H9 (cell line): Measurements from ENCODE around the gene CKB. TPM values are rescaled to one million over a fixed set of nuclear protein-coding genes. Genes with fewer than 3 reads are reported as not detected.

Source experiments
- DNase-seq: peaks from one replicate; pipeline ENCODE4 v3.0.0-alpha.2; 2017
- H2AFZ ChIP-seq: one replicate; pipeline ENCODE4 v1.6.1; 2013; ENCODE audit warnings: mild to moderate bottlenecking, low read length, control low read depth, moderate library complexity
- H2AK5ac ChIP-seq: 2 replicates; pipeline ENCODE4 v1.6.1; 2013; ENCODE audit warnings: low read length, control low read depth, mixed read lengths; ENCODE audit not compliant: insufficient read length
- H2BK120ac ChIP-seq: one replicate; pipeline ENCODE4 v1.6.1; 2013; ENCODE audit warnings: low read depth, mild to moderate bottlenecking, low read length, control low read depth, inconsistent platforms; ENCODE audit not compliant: poor library complexity, severe bottlenecking
- H2BK12ac ChIP-seq: 2 replicates; pipeline ENCODE4 v1.6.1; 2013; ENCODE audit warnings: low read length, control low read depth, mixed read lengths, low read depth; ENCODE audit not compliant: insufficient read length
- H2BK15ac ChIP-seq: 2 replicates; pipeline ENCODE4 v1.6.1; 2013; ENCODE audit warnings: low read depth, low read length, control low read depth
- H2BK20ac ChIP-seq: one replicate; pipeline ENCODE4 v1.6.1; 2013; ENCODE audit warnings: low read depth, mild to moderate bottlenecking, low read length, control low read depth, inconsistent platforms; ENCODE audit not compliant: poor library complexity, severe bottlenecking
- H2BK5ac ChIP-seq: 2 replicates; pipeline ENCODE4 v1.6.1; 2013; ENCODE audit warnings: low read length, control low read depth, mixed read lengths; ENCODE audit not compliant: insufficient read length
- H3K14ac ChIP-seq: 2 replicates; pipeline ENCODE4 v1.6.1; 2013; ENCODE audit warnings: low read length, control low read depth; ENCODE audit not compliant: insufficient read depth
- H3K18ac ChIP-seq: 2 replicates; pipeline ENCODE4 v1.6.1; 2013; ENCODE audit warnings: low read depth, mild to moderate bottlenecking, mixed read lengths, low read length, control low read depth; ENCODE audit not compliant: insufficient read length
- H3K23ac ChIP-seq: 2 replicates; pipeline ENCODE4 v1.6.1; 2013; ENCODE audit warnings: low read length, control low read depth, mixed read lengths, low read depth; ENCODE audit not compliant: insufficient read length
- H3K23me2 ChIP-seq: 2 replicates; pipeline ENCODE4 v1.6.1; 2013; ENCODE audit warnings: low read depth, mild to moderate bottlenecking, mixed read lengths, low read length, control low read depth; ENCODE audit not compliant: insufficient read length, poor library complexity, severe bottlenecking
- H3K27ac ChIP-seq: 2 replicates; pipeline ENCODE4 v1.5.1; 2013; ENCODE audit warnings: low read length, control low read depth, mixed read lengths, low read depth; ENCODE audit not compliant: insufficient read length
- H3K27me3 ChIP-seq: 2 replicates; pipeline ENCODE4 v1.6.1; 2013; ENCODE audit warnings: low read length, control low read depth, inconsistent platforms; ENCODE audit not compliant: insufficient read depth
- H3K4ac ChIP-seq: 2 replicates; pipeline ENCODE4 v1.6.1; 2013; ENCODE audit warnings: low read depth, mild to moderate bottlenecking, control low read depth, inconsistent platforms, low read length, moderate library complexity
- H3K4me1 ChIP-seq: 2 replicates; pipeline ENCODE4 v1.6.1; 2013; ENCODE audit warnings: low read length, control low read depth, inconsistent platforms; ENCODE audit not compliant: insufficient read depth
- H3K4me2 ChIP-seq: 2 replicates; pipeline ENCODE4 v1.6.1; 2013; ENCODE audit warnings: low read length, control low read depth, mixed read lengths; ENCODE audit not compliant: insufficient read length, insufficient read depth
- H3K56ac ChIP-seq: 2 replicates; pipeline ENCODE4 v1.6.1; 2013; ENCODE audit warnings: low read depth, mild to moderate bottlenecking, mixed read lengths, low read length, control low read depth; ENCODE audit not compliant: insufficient read length
- H3K79me1 ChIP-seq: 2 replicates; pipeline ENCODE4 v1.6.1; 2013; ENCODE audit warnings: low read depth, mild to moderate bottlenecking, moderate library complexity, low read length, control low read depth, inconsistent platforms; ENCODE audit not compliant: insufficient read depth, poor library complexity, severe bottlenecking
- H3K79me2 ChIP-seq: 2 replicates; pipeline ENCODE4 v1.6.1; 2013; ENCODE audit warnings: low read length, control low read depth, inconsistent platforms; ENCODE audit not compliant: insufficient read depth
- H3K9ac ChIP-seq: 2 replicates; pipeline ENCODE4 v1.6.1; 2013; ENCODE audit warnings: low read length, control low read depth, mixed read lengths; ENCODE audit not compliant: insufficient read length; ENCODE audit errors: extremely low read depth
- H3K9me3 ChIP-seq: one replicate; pipeline ENCODE4 v1.6.1; 2013; ENCODE audit warnings: low read depth, low read length, inconsistent platforms; ENCODE audit not compliant: control insufficient read depth
- H3T11ph ChIP-seq: one replicate; pipeline ENCODE4 v1.6.1; 2013; ENCODE audit warnings: mild to moderate bottlenecking, low read length, control low read depth, inconsistent platforms
- H4K20me1 ChIP-seq: one replicate; pipeline ENCODE4 v1.6.1; 2013; ENCODE audit not compliant: control insufficient read depth, insufficient read length, insufficient read depth
- H4K5ac ChIP-seq: 2 replicates; pipeline ENCODE4 v1.6.1; 2013; ENCODE audit warnings: low read depth, mild to moderate bottlenecking, mixed read lengths, low read length, control low read depth; ENCODE audit not compliant: insufficient read length
- H4K8ac ChIP-seq: replicated peaks from 2 replicates; pipeline ENCODE4 v1.6.1; 2013; ENCODE audit warnings: low read length, control low read depth, mixed read lengths, low read depth; ENCODE audit not compliant: insufficient read length
- H4K91ac ChIP-seq: 2 replicates; pipeline ENCODE4 v1.6.1; 2013; ENCODE audit warnings: low read depth, mild to moderate bottlenecking, moderate library complexity, mixed read lengths, low read length, control low read depth; ENCODE audit not compliant: insufficient read length
- H3K27ac Mint-ChIP-seq, 3 experiments: 2 replicates in 2 of 3; 3 replicates in 1 of 3; pipeline ENCODE4 v1.8.0; 2020 to 2021; ENCODE audit warnings: mixed read lengths in 3 of 3, mild to moderate bottlenecking in 1 of 3, moderate library complexity in 1 of 3
- H3K27me3 Mint-ChIP-seq: 2 replicates; pipeline ENCODE4 v1.8.0; 2021; ENCODE audit warnings: low read depth, mild to moderate bottlenecking, moderate library complexity, mixed read lengths
- H3K36me3 Mint-ChIP-seq, 3 experiments: 2 replicates in 2 of 3; 3 replicates in 1 of 3; pipeline ENCODE4 v1.8.0; 2020 to 2021; ENCODE audit warnings: low read depth in 3 of 3, mixed read lengths in 3 of 3; ENCODE audit not compliant: insufficient read depth in 1 of 3
- H3K4me1 Mint-ChIP-seq, 2 experiments: 2 replicates each; pipeline ENCODE4 v1.8.0; 2020; ENCODE audit warnings: mixed read lengths in 2 of 2
- H3K4me3 Mint-ChIP-seq, 2 experiments: 2 replicates in 1 of 2; 3 replicates in 1 of 2; pipeline ENCODE4 v1.8.0; 2020 to 2021; ENCODE audit warnings: mild to moderate bottlenecking in 2 of 2, mixed read lengths in 2 of 2, moderate library complexity in 1 of 2
- H3K9me3 Mint-ChIP-seq, 2 experiments: 2 replicates in 1 of 2; 3 replicates in 1 of 2; pipeline ENCODE4 v1.8.0; 2020; ENCODE audit warnings: mild to moderate bottlenecking in 2 of 2, mixed read lengths in 2 of 2, moderate library complexity in 1 of 2
- WGBS: extraction: QIAGEN DNeasy Blood & Tissue Kit; methylation state at CpG from one replicate; pipeline ENCODE4 v1.1.7; 2013; ENCODE audit warnings: missing lambda C conversion rate, low lambda C conversion rate, mixed read lengths; ENCODE audit not compliant: insufficient read length; ENCODE audit errors: extremely low coverage; 5-methylcytosine and 5-hydroxymethylcytosine counted together
- total RNA-seq: library from RNA; stranded (reverse); gene quantifications from 2 replicates; pipeline ENCODE4 v1.2.1, GENCODE V29; 2021
- TF ChIP-seq, protein P1 (sequence below): fragments of 200-600 bp; sonication (generic); conservative IDR thresholded peaks from 3 replicates; pipeline ENCODE4 v1.8.0; 2021; ENCODE audit warnings: antibody characterized with exemption, mild to moderate bottlenecking

Gene CKB
- total RNA-seq, 1 experiment from 2014 or later, result 517 TPM

DNA sequence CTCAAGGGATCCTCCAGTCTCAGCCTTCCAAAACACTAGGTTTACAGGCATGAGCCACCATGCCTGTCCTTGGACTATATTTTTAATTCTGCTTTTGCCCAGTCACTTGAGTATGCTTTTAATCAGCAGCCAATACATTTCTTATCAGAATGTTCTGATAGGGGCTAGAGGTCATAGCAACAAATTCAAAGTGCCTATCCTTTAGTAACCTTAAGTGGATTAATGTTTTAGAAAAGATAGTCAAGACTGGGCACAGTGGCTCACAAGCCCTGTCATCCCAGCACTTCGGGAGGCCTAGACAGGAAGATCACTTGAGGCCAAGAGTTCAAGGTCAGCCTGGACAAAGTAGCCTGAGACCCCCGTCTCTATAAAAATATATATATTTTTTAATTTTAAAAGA, 37.1 kb downstream of the CKB start:
- Histone ChIP-seq H3K4me2 (no peak overlapping the region), H3K9me3 (no peaks in the 10 kb centered on the region), H3K27ac (no peak overlapping the region), H3K23ac (no peak overlapping the region), H3K18ac (no peak overlapping the region), H3K4ac (no peak overlapping the region), H2BK12ac (no peak overlapping the region), H3K27me3 (no peaks in the 10 kb centered on the region), H4K5ac (no peak overlapping the region), H3T11ph (no peak overlapping the region), H3K79me1 (no peaks in the 10 kb centered on the region), H3K14ac (no peak overlapping the region), H3K9ac (no peak overlapping the region), H2BK15ac (no peak overlapping the region), H3K23me2 (no peaks in the 10 kb centered on the region), H4K8ac (no peak overlapping the region), H3K4me1 (no peaks in the 10 kb centered on the region), H3K79me2 (no peaks in the 10 kb centered on the region), H2AK5ac (no peak overlapping the region), H2BK120ac (no peak overlapping the region), H3K56ac (no peak overlapping the region), H2BK20ac (no peak overlapping the region), H4K20me1 (no peaks in the 10 kb centered on the region), H2BK5ac (no peak overlapping the region), H4K91ac (no peak overlapping the region), H2AFZ (no peak overlapping the region)
- H3K36me3 Mint-ChIP-seq, result peaks cover 20 to 51% (median 29%) of the 10 kb centered on the region in 3 experiments; a peak in 6 of 7 replicates
- TF ChIP-seq, protein P1, sequence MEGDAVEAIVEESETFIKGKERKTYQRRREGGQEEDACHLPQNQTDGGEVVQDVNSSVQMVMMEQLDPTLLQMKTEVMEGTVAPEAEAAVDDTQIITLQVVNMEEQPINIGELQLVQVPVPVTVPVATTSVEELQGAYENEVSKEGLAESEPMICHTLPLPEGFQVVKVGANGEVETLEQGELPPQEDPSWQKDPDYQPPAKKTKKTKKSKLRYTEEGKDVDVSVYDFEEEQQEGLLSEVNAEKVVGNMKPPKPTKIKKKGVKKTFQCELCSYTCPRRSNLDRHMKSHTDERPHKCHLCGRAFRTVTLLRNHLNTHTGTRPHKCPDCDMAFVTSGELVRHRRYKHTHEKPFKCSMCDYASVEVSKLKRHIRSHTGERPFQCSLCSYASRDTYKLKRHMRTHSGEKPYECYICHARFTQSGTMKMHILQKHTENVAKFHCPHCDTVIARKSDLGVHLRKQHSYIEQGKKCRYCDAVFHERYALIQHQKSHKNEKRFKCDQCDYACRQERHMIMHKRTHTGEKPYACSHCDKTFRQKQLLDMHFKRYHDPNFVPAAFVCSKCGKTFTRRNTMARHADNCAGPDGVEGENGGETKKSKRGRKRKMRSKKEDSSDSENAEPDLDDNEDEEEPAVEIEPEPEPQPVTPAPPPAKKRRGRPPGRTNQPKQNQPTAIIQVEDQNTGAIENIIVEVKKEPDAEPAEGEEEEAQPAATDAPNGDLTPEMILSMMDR, result no peak
- no peak for DNase-seq
- H3K27ac Mint-ChIP-seq, result no peak overlapping the region
- H3K4me3 Mint-ChIP-seq, result no peak overlapping the region
- H3K27me3 Mint-ChIP-seq, result no peaks in the 10 kb centered on the region
- no CpG with 5 or more reads among the region's 2 CpGs for WGBS
- 0 out of 4 replicates have a peak, but pooled peaks cover 0 to 2% of the 10 kb centered on the region in 2 experiments for H3K4me1 Mint-ChIP-seq
- H3K9me3 Mint-ChIP-seq, result no peaks in the 10 kb centered on the region
